AG10803 (cell line): ENCODE results near the gene FBLN2.

Experiments used
- DNase-seq: peaks from one replicate; pipeline ENCODE4 v3.0.0; 2010; ENCODE audit warnings: low read depth
- H3K4me3 ChIP-seq: 2 replicates; pipeline ENCODE4 v1.5.1; 2011; ENCODE audit warnings: mild to moderate bottlenecking, low read length, control low read depth
- CTCF ChIP-seq: conservative IDR thresholded peaks from 2 replicates; pipeline ENCODE4 v1.5.1; 2011; ENCODE audit warnings: mild to moderate bottlenecking, low read length, control low read depth, inconsistent platforms

FBLN2 gene

DNA sequence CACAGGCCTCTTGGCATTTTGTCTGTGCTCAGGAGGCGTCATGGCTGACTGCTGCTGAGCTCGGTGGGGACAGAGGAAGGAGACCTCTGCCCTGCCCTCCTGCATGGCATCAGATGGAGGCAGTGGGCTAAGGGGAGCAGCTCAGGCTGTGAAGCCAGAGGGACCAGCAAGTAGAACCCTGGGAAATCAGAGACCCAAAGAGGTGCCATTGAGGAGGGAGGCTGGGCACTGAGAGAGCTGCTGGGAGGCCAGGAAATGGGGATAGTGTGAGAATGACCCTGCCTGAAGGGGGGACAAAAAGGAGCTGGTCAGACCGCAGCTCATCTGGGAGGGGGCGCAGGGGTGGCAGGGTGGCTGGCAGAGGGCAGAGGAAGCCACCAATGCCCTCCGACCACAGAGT, 136.8 kb downstream of the FBLN2 start:
- TF ChIP-seq CTCF = no peak
- no peak overlapping the region for H3K4me3 ChIP-seq
- no peak for DNase-seq

GRCh38 chr3:13686367-13687160, 137.6 kb downstream of the FBLN2 start:
- DNase-seq = no peak
- TF ChIP-seq CTCF = no peak
- no peak overlapping the region for H3K4me3 ChIP-seq

DNA sequence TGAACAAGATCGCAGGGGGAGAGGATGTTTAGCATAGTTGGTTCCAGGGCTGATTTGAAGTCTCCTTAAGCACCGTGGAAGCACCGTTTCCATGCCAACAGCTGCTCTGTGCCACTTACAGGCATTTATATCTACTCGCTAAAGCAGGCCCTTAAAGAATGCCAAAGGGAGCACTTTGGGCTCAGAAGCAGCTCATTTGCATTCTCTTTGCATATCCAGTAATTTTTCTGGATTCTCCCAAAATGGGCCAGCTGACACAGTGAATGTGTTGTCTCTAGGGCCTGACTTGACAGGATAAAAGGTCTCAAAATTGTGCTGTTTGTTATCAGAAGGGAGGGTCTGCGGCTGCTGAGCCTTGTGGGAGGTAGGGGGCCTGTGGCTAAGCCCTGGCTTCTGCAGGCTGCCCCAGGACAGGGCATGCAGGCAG, 138.6 kb downstream of the FBLN2 start:
- no peak for TF ChIP-seq CTCF
- DNase-seq = no peak
- no peak overlapping the region for H3K4me3 ChIP-seq
